Activated naive CD8-positive, alpha-beta T cell treated with anti-CD3 and anti-CD28 coated beads, Interleukin-2, amount 50 U/mL, for 16 hours (primary cell): ENCODE data around the gene INPP5A.
"Not testable (repeated sequence)": the region's sequence is repeated elsewhere in the genome, so short reads cannot be mapped to it uniquely, and the experiment has no call there.

Experiments used
- DNase-seq: peaks from one replicate; pipeline ENCODE4 v3.0.0-alpha.2; 2020; ENCODE audit warnings: low read depth, low spot score

The INPP5A gene

DNA sequence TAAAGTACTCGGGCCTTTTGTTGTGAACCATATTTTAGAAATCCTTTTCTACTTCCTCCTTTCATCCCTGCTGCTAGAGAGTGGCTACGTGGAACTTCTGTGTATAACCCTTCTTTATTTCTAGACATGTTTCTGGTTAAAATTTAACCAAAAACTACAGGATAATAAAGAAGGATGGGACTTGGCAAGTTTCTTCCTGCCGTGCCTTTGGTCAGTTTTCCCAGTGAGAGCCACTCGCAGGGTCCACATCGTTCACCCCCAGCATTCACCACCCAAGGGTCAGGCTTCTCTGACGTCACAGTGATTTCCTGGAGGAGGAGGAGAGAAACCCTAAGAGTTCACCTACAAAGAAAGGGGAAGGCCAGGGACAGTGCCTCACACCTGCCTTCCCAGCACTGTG is 203.0 kb downstream of the INPP5A start:
- no peak for DNase-seq

DNA sequence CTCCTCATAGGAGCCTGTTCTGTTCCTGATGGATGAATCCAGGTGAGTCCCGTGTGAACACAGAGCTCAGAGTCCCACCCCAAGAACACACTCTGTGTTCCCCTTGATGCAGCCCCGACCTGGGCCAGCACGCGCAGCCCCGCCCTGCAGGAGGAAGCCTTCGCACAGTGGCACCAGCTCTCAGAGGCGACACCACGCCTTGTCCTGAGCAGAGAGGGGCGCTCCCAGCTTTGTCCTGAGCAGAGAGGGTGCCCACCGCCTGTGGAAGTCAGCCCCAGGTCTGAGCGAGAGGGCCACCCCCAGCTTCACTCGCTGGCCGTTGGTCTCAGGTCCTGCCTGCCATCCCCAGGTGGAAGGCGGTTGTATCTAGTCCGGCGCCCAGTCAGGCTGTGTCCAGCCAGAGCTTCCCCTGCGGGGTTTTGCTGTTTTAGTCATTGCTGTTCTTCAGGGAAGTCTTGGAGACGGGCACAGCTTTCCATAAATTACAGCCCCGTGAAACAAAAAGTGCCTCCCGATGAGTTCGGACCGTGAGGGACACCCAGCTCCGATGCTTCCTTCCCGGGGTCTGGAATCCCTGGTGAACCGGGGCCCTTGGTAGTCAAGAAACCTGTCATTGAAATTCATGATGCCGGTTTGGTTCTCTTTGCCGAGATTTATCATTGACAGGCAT is 204.7 kb downstream of the INPP5A start:
- no peak for DNase-seq

DNA sequence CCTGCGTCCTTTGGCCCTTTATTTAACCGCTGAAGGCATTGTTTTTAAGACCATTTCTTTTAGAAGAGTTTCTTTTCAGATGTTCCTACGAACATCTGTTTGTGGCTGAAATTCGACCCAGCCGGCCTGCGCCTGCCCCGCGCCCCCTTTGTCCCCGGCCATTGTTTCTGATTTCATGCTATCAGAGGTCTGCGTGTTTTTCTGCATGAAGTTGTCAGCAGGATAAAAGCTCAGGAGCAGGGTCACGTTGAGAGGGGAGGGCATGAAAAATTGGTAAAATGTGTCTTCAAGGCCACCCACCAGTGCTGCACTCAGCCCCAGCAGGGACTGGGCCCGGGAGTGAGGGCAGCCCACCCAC is 205.2 kb downstream of the INPP5A start:
- no peak for DNase-seq

DNA sequence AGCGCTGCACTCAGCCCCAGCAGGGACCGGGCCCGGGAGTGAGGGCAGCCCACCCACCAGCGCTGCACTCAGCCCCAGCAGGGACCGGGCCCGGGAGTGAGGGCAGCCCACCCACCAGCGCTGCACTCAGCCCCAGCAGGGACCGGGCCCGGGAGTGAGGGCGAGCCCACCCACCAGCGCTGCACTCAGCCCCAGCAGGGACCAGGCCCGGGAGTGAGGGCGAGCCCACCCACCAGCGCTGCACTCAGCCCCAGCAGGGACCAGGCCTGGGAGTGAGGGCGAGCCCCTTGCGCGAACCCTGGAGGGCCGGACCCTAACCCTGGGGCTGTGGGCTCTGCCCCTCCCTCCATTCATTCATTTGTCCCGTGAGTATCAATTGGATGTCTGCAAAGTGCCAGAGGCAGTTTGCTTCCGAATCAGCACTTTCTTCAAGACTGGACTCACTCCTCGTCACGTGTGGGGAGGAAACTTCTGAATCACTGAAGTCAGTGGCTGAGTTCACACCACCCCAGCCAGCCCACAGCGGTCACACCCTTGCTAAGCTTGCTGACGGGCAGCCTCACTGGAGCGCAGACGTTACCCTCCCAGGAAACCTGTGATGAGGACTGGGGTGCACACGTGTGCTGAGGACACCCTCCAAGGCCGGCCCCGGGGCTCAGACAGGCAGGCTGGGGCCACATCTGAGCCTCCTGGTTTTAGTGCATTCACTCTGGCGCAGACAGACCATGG is 205.8 kb downstream of the INPP5A start:
- DNase-seq, result not testable (repeated sequence)

DNA sequence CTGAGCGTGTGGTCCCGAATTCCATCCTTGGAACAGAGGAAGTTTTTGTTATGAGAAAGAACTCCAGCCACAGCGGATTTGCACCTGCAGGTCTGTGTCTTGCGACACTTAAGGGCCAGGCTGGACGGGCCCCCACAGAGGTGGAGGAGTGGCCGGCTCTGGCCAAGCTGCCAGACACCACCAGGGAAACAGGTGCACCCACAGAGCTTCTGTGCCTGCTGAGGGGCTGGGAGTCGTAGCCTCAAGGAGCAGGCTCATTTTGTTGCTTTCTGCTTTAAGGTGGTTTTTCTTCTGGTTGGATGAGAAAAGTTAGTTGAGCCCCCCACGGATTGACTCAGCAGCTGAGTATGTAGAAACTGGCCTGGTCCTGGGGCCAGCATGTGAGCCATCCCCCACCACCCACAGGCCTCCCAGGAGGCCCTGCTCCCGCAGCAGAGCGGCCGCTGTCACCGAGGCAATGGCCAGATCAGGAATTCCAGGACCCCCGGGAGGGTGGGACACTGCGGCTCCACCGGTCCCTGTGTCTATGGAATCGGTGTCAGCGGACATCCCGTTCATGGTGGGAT is 206.4 kb downstream of the INPP5A start:
- DNase-seq, result no peak

DNA sequence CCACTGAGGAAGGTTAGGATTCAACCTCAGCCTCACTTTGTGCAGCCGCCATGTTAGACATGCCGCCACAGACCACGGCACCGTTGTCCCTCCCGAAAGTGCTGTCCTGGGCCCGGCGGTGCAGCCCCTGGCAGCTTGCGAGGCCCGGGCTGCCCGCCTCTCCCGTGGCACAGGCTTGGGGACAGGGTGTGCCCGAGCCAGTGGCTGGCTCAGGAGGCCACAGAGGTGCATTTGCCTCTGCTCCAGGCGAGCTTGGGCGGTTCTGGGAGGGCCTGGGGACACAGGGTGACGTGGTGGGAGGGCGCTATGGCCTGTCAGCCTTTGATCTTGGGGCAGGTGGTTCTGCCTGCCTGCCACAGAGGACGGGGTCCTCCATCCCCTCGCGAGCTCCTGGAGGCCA is 207.3 kb downstream of the INPP5A start:
- DNase-seq, result no peak

DNA sequence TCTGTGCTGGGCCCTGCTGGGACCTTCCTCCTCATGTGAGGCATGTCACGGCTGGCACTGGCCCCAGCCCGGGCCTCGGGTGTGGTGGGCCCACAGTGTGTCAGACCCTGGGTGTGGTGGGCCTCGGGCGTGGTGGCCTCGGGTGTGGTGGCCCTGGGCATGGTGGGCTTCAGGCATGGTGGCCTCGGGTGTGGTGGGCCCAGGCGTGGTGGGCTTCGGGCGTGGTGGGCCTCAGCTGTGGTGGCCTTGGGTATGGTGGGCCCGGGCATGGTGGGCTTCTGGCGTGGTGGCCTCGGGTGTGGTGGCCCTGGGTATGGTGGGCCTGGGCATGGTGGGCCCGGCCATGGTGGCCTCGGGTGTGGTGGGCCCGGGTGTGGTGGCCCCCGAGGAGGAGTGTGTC is 207.9 kb downstream of the INPP5A start:
- no peak for DNase-seq

DNA sequence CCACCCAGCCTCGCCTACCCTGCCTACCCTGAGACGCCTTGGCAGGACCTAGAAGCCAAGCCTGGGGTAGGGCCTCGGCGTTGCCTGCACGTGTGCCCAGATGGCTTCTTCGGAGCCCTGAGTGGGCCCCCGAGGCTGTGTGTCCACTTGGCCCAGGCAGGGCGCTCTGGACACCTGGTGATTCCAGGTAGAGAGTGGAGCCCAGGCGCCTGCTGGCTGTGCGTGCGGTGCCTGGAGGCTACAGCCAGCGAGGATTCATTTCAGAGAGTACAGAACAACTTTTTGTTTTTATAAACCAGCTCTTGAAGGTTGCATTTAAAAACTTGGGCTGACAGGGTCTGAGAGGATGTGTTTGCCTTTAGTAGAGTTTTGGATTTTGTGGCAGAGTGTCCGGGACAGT is 208.4 kb downstream of the INPP5A start:
- no peak for DNase-seq

DNA sequence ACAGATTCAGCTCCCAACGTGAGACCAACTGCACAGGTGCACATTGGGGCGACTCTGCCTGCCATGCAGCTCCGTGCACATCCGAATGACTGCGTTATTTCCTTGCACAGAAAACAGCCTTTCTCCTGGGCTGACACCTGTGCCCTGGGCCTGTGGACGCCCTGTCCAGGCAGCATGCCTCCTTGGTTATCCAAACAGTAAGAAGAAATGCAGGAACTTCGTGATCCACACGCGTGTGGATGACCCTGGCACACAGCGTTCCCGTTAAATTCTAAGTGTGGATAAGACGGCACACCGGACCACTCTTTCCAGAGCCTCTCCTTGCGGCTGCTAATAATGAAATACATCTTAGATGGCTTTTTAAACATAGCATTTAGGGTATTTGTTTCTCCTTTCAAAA is 208.8 kb downstream of the INPP5A start:
- DNase-seq, result no peak

DNA sequence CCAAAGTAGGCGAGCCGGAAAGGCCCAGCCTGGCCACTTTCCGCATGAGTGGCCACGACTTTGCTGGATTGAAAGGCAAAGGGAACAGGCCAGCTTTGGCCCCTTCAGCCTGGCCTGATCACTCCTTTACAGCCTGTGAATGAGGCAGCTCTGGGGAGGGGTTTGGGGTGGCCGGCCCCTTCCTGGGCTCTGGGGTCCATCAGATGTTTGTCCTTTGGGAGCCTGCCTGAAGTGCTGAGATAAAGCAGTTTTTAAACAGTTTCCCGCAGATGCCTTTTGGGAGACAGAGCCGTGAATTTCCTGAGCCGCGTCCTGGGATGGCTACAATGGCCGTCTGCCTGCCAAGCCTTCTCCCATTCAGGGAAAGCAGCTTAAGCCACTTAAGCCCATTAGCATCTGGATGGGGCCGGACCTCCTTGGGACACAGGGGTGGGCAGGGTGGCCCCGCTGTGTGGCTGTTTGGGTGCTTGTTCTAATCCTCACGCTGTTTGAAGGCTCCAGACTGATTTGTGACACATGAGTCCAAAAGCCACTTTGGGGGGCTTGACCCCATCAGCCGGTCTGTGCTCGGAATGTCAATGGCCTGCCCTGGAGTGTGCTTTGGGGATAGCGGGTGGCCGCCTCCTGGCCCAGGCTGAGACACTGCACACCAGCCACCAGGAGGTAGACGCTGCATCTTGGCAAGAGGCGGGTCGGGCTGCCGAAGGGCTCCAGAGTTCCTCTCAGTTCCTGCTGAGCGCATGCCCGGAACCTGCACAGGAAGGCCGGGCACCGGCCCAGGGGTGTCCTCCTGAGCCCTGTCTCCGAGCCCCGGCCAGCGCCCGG is 209.4 kb downstream of the INPP5A start:
- no peak for DNase-seq

DNA sequence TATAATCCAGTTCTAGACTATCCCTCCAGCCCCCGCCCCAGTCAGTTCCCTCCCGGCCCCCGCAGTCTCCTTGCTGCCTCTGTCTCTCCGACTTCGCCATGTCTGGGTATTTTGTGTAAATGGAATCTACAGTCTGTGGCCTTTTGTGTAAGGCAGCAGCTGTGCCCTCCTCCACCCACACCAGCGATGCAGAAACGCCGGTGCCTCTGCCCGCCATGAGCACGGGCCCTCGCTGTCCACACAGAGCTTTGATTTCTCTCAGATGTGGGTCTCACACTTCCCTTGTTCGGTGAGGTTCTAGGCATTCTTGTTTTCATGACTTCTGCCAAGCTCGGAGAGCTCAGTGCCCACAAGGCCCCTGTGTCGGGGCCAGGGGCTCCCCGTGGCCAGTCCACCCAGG is 210.5 kb downstream of the INPP5A start:
- DNase-seq, result no peak

DNA sequence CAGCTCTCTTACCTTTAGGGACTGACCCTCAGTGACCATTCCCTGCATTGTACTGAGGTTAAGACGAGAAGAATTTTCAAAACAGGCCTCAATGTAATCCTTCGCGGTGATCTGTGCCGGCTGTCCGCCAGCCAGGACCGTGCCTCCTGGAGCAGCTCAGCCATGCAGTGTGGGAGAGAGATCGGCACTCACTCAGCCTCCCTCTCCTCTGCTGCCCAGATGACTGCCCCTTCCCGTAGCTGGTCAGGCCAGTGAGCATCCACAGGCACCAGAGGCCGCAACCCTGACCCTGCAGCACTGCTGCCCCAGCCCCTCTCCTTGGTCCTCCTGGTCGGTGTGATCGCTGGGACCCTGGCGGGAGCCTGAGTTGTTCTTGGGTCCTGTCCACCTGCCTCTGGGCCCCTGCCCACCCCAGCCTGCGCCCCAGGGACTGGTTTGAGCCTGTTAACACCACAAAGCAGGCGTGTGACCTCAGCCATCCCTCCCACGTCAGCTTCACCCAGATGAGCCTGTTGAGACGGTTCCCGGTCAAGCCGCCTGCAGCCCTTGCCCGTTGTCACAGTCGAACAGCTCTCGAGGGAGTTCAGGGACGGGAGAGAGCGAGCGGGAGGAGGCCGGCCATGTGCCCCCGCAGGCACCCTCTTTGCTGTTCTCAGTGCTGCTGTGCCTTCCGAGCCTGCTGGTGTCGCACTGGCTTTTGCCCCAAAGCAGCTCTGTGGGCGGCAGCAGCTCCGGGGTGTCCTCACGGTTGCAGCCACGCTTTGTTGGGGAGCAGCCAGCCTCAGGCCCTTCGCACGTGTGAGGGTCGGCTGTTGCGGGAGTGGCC is 211.2 kb downstream of the INPP5A start:
- no peak for DNase-seq

DNA sequence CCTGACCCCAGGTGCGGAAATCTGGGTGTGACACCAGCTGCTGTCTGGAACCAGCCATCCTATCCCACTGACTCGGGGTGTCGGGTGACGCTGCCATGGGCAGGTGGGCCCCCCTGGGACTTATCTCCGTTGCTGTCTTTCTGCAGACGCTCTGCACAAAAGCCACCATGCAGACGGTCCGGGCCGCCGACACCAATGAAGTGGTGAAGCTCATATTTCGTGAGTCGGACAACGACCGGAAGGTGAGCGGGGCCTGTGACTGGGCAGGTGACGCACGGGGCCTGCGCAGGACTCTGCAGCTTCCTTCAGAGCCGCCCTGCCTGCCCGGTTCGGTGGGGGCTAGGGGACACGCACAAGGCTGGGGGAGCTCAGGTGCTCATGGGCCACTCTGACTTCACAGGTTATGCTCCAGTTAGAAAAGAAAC is 211.8 kb downstream of the INPP5A start:
- no peak for DNase-seq

DNA sequence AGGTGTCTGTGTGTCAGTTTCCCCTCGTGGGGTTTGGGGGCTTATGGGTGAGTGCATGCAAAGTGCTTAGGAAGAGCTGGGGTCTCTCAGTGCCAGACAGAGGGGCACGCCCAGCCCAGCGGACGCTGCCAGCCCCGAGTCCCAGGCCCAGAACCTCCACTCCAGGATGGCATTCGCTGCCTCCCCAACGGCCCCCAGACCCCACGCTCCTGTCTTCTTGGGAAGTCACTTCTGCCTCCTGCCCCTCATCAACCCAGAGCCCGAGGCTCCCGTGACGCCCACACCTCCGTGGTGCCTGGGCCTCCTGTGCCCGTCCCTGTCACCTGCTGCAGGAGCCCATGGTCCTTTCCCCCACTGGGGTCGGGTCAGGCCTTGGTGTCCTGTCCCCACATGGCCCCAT is 213.3 kb downstream of the INPP5A start:
- no peak for DNase-seq

DNA sequence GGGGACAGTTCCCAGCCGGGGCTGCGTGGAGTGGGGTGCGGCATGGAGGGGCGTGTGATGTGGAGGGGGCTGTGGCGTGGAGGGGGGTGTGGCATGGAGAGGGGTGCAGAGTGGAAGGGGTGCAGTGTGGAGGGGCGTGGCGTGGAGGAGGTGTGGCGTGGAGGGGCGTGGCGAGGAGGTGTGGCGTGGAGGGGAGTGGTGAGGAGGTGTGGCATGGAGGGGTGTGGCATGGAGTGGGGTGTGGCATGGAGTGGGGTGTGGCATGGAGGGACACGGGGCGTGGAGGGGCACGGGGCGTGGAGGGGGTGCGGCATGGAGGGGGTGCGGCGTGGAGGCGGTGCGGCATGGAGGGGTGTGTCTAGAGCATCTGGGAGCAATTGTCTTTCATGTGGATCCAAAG is 214.8 kb downstream of the INPP5A start:
- no peak for DNase-seq

DNA sequence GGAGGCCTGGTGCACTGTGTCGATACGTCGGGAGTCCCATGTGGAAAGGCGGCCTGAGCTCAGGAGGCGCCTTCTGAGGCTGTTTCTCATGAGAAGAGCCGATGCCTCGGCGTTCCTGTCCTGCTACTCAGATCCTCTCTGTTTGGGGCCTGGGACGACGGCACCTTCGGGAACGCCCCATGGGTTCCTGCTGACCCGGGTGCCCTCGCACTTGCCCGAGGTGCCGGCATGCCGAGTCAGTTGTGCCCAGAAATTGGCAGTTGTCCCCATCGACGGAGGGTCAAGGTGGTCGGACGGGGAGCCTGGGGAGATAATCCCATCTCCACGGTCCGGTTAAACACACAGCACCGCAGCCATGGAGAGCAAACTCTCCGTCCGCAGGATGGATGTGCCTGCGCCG is 215.4 kb downstream of the INPP5A start:
- DNase-seq, result no peak

DNA sequence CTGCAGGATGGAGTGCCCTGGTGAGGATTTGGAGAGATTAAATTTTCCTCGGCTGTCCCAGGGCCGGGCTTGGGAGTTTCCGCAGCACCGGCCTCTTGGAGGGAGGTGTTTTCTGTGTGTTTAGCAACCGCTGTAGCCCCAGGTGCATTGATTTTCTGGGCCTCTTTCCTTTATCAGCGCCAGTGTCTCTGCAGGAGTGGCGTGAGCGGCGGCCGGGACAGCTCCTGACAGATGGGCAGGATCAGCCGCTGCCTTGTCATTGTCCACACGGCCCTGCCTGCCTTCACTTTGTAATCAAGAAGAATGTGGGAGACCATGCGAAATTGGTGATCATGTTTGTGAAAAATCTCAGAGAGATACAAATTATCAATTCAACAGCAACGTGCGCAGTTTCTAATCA is 216.0 kb downstream of the INPP5A start:
- no peak for DNase-seq

DNA sequence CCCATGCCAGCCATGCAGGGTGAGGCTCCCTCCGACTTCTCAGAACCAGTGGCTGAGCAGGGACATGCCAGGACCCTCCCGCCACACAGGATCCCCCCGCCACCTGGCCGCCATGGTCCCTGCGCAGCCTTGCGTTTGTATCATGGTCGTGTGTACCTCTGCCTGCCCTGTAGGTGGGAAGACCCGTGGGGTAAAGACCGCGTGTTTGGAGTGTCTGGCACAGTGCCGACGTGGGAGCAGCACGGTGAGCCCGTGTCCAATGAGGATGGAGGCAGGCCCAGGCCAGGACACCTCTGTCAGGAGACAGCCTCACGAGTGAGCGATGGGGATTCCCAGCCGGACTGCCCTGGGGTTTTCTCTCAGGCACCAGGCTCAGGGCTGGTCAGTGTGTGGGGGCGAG is 216.5 kb downstream of the INPP5A start:
- no peak for DNase-seq

DNA sequence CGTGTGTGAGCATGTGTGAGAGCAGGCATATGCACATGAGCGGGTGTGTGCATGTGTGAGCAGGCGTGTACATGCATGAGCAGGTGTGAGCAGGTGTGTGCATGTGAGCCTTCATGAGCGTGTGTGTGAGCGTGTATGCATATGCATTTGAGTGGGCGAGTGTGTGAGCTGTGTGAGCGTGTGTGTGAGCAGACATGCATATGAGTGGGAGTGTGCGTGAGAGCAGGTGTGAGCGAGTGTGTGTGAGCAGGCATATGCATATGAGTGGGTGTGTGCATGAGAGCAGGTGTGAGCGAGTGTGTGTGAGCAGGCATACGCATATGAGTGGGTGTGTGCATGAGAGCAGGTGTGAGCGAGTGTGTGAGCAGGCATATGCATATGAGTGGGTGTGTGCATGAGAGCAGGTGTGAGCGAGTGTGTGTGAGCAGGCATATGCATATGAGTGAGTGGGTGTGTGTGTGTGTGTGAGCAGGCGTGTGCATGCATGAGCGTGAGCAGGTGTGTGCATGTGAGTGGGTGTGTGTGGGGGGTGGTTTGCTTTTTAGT is 217.7 kb downstream of the INPP5A start:
- no peak for DNase-seq

DNA sequence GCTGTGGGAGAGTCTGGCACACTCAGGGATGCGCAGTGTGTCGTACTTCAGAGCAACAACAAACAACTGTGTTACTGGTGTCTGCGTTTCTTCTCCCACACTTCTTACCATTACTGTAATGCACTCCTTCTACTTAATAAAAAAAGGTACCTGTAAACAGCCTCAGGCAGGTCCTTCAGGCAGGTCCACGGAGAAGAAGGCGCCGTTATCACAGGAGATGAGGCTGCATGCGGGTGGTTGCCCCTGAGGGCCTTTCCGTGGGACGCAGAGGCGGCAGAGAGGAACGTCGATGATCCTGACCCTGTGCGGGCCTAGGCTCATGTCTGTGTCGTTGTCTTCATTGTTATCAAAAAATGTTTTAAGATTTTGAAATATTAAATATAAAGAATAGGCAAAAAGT is 219.0 kb downstream of the INPP5A start:
- no peak for DNase-seq

DNA sequence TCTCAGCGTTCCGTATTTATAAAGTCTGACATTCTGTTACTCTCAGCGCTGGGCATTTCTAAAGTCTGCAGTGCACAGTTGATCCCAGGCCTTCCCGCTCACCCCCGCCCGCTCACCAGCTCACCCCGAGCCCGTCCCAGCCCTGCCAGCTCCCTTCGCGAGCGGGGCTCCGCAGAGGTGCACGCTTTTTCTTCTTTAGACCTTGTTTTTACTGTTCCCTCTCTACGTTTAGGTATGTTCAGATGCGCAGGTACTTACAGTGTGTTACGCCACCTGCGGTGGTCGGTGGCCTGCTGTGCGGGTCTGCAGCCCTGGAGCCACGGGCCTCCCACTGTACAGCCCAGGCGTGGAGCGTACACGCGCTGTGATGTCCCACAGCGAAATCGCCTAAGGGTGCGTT is 219.6 kb downstream of the INPP5A start:
- DNase-seq, result no peak
